Astrocyte of the spinal cord (primary cell): ENCODE measurements around the gene NPDC1.
A peak's percentile ranks its signal among the peaks of the same experiment; 100 is the strongest.

ENCODE experiments used
- DNase-seq: peaks from one replicate; pipeline ENCODE4 v3.0.0; 2011; ENCODE audit warnings: low read depth, low spot score
- H3K4me3 ChIP-seq: 2 replicates; pipeline ENCODE4 v1.5.1; 2011; ENCODE audit warnings: low read depth, mild to moderate bottlenecking, low read length, moderate library complexity
- in situ Hi-C: cut with HindIII; loops from 2 replicates; pipeline ENCODE4 v1.10.0; 2017; ENCODE audit warnings: low sequenced_read_pairs
- TF ChIP-seq, protein P1 (sequence below): IDR thresholded peaks from 2 replicates; pipeline ENCODE4 v1.5.1; 2012; ENCODE audit warnings: low read depth, mild to moderate bottlenecking, low read length, inconsistent platforms

The NPDC1 gene

DNA sequence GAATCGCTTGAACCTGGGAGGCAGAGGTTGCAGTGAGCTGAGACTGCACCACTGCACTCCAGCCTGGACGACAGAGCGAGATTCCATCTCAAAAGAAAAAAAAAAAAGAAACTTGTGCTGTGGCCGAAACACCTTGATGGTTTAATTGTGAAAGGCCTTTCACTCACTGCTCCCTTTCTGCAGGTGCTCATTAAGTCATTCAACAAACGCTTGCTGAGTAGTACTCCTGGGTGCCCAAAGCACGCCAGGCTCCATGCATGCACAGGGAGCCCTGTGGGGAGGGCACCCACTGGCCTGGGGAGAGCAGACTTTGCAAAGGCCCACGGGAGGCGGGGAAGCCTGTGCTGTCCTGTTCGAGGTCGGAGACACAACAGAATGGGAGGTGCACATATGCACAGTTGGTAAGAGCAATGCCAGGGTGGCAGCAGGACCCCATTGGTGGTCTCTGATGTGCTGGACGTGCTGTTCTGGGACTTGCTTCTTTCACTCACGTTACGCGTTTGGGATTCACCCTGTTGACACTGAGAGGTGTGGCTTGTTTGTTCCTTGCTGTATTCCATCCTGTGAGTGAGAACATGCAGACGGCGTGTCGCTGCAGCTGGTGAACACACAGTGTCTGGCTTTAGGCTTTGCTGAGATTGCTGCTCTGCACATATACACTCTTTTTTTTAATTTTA, 10.9 kb upstream of the NPDC1 start:
- TF ChIP-seq, protein P1, sequence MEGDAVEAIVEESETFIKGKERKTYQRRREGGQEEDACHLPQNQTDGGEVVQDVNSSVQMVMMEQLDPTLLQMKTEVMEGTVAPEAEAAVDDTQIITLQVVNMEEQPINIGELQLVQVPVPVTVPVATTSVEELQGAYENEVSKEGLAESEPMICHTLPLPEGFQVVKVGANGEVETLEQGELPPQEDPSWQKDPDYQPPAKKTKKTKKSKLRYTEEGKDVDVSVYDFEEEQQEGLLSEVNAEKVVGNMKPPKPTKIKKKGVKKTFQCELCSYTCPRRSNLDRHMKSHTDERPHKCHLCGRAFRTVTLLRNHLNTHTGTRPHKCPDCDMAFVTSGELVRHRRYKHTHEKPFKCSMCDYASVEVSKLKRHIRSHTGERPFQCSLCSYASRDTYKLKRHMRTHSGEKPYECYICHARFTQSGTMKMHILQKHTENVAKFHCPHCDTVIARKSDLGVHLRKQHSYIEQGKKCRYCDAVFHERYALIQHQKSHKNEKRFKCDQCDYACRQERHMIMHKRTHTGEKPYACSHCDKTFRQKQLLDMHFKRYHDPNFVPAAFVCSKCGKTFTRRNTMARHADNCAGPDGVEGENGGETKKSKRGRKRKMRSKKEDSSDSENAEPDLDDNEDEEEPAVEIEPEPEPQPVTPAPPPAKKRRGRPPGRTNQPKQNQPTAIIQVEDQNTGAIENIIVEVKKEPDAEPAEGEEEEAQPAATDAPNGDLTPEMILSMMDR = no peak
- no peak for DNase-seq
- in situ Hi-C loops = no loop called here
- no peak overlapping the region for H3K4me3 ChIP-seq

GRCh38 chr9:137055385-137056364, 9.7 kb upstream of the NPDC1 start:
- in situ Hi-C loops = no loop called here
- TF ChIP-seq, protein P1 = no peak
- peak; percentile 83 for DNase-seq
- H3K4me3 ChIP-seq = no peak overlapping the region

GRCh38 chr9:137054932-137055384, 9.0 kb upstream of the NPDC1 start:
- in situ Hi-C loops = no loop called here
- H3K4me3 ChIP-seq = no peak overlapping the region
- no peak for DNase-seq
- TF ChIP-seq, protein P1 = no peak

- no peak for DNase-seq
- TF ChIP-seq, protein P1 = no peak
- H3K4me3 ChIP-seq = no peak within 1 kb of the TSS
- in situ Hi-C loops = no loop called here
Observed at GRCh38 chr9:137053944-137054931, 8.3 kb upstream of the NPDC1 start, which contains the start of gene ENTPD2. TSS of gene ENTPD2 (minus strand) at chr9:137054061. CDS start at chr9:137053997, 64 bp downstream.

- no peak for DNase-seq
- in situ Hi-C loops = no loop called here
Observed at GRCh38 chr9:137052998-137053943, 7.3 kb upstream of the NPDC1 start.

More at GRCh38 chr9:137052998-137053943, 7.3 kb upstream of the NPDC1 start:
- H3K4me3 ChIP-seq = no peak overlapping the region
- TF ChIP-seq, protein P1 = no peak
